HG03520 (cell line): Measurements from ENCODE around the gene PNLIPRP2.

ENCODE experiments used
- ATAC-seq: cut with Tn5 transposase; IDR thresholded peaks from one replicate; pipeline ENCODE4 v1.9.1; 2021; ENCODE audit warnings: mild to moderate bottlenecking, moderate library complexity; ENCODE audit not compliant: unreplicated experiment

The PNLIPRP2 gene

GRCh38 chr10:116676633-116677032, 55.9 kb downstream of the PNLIPRP2 start:
- ATAC-seq, result no peak

- ATAC-seq, result no peak
These were observed 58.6 kb downstream of the PNLIPRP2 start for GRCh38 chr10:116679351-116679750.

GRCh38 chr10:116683166-116683565, 62.4 kb downstream of the PNLIPRP2 start:
- no peak for ATAC-seq

- ATAC-seq, result no peak
These were observed 63.1 kb downstream of the PNLIPRP2 start for GRCh38 chr10:116683821-116684220.

- ATAC-seq, result no peak
These were observed 64.0 kb downstream of the PNLIPRP2 start for GRCh38 chr10:116684781-116685180.

- no peak for ATAC-seq
These were observed 65.1 kb downstream of the PNLIPRP2 start for GRCh38 chr10:116685807-116686206.

GRCh38 chr10:116686632-116687031, 65.9 kb downstream of the PNLIPRP2 start:
- ATAC-seq, result no peak

- no peak for ATAC-seq
These were observed 66.9 kb downstream of the PNLIPRP2 start for GRCh38 chr10:116687633-116688032.

GRCh38 chr10:116688241-116688711, 67.5 kb downstream of the PNLIPRP2 start:
- ATAC-seq, result no peak

- ATAC-seq, result no peak
These were observed 68.2 kb downstream of the PNLIPRP2 start for GRCh38 chr10:116688741-116689495.

GRCh38 chr10:116689744-116690143, 69.0 kb downstream of the PNLIPRP2 start:
- ATAC-seq, result no peak

GRCh38 chr10:116690356-116691322, 69.9 kb downstream of the PNLIPRP2 start:
- no peak for ATAC-seq

GRCh38 chr10:116691635-116692034, 70.9 kb downstream of the PNLIPRP2 start:
- no peak for ATAC-seq

- ATAC-seq, result no peak
These were observed 71.5 kb downstream of the PNLIPRP2 start for GRCh38 chr10:116692225-116692624.

- no peak for ATAC-seq
These were observed 73.6 kb downstream of the PNLIPRP2 start for GRCh38 chr10:116694243-116694926.
